IMR-90 (cell line): ENCODE measurements around the gene SDK1. TPM values are rescaled to one million over a fixed set of nuclear protein-coding genes. Genes with fewer than 3 reads are reported as not detected.

ENCODE experiments used
- ATAC-seq: fragments of 200-7000 bp; cut with Tn5 transposase; 2 replicates; pipeline ENCODE4 v1.9.1; 2020; ENCODE audit warnings: low read depth, mild to moderate bottlenecking, moderate library complexity
- BruUV-seq: library from RNA; stranded (reverse); fragments of 400-500 nt; replicated peaks from 2 replicates; lab custom pipeline; 2021; lab: Mats Ljungman, UMichigan
- CTCF ChIA-PET: fragments of 300-600 bp; formaldehyde crosslinking; extraction: SDS; loops from one replicate; lab custom pipeline; 2021; ENCODE audit warnings: antibody characterized with exemption; lab: Yijun Ruan, JAX
- POLR2A ChIA-PET: fragments of 300-600 bp; sonication (Branson Sonifier 250); formaldehyde crosslinking; loops from one replicate; lab custom pipeline; 2022; ENCODE audit warnings: antibody characterized with exemption; ENCODE audit not compliant: unreplicated experiment; lab: Charles Lee
- DNase-seq: peaks from one replicate; pipeline ENCODE4 v3.0.0; 2013
- H2AFZ ChIP-seq: replicated peaks from 2 replicates; pipeline ENCODE3; 2013; ENCODE audit warnings: low read length, mild to moderate bottlenecking; ENCODE audit not compliant: poor library complexity
- H2AK5ac ChIP-seq: 2 replicates; pipeline ENCODE4 v1.6.1; 2013; ENCODE audit warnings: low read depth, low read length, inconsistent platforms
- H2AK9ac ChIP-seq: replicated peaks from 2 replicates; pipeline ENCODE3; 2013; ENCODE audit warnings: mild to moderate bottlenecking, low read depth, low read length, moderate library complexity; ENCODE audit not compliant: poor library complexity
- H2BK120ac ChIP-seq: 2 replicates; pipeline ENCODE4 v1.6.1; 2013; ENCODE audit warnings: low read depth, low read length, inconsistent platforms
- H2BK15ac ChIP-seq: 3 replicates; pipeline ENCODE4 v1.6.1; 2013; ENCODE audit warnings: low read depth, low read length, inconsistent platforms
- H2BK20ac ChIP-seq: 2 replicates; pipeline ENCODE4 v1.6.1; 2013; ENCODE audit warnings: low read depth, mild to moderate bottlenecking, inconsistent platforms, low read length, moderate library complexity
- H2BK5ac ChIP-seq: 2 replicates; pipeline ENCODE4 v1.6.1; 2013; ENCODE audit warnings: mild to moderate bottlenecking, low read depth, low read length, inconsistent platforms; ENCODE audit not compliant: poor library complexity, severe bottlenecking
- H3K14ac ChIP-seq: replicated peaks from 2 replicates; pipeline ENCODE4 v1.6.1; 2013; ENCODE audit warnings: low read depth, low read length, inconsistent platforms
- H3K18ac ChIP-seq: 2 replicates; pipeline ENCODE4 v1.6.1; 2013; ENCODE audit warnings: low read depth, low read length, control low read depth
- H3K23ac ChIP-seq: 2 replicates; pipeline ENCODE4 v1.6.1; 2013; ENCODE audit warnings: low read depth, low read length, inconsistent platforms
- H3K27ac ChIP-seq: 2 replicates; pipeline ENCODE4 v1.5.1; 2013; ENCODE audit warnings: mild to moderate bottlenecking, control low read depth, low read length; ENCODE audit not compliant: insufficient read depth
- H3K27me3 ChIP-seq: 2 replicates; pipeline ENCODE4 v1.6.1; 2013; ENCODE audit warnings: low read length; ENCODE audit not compliant: control insufficient read depth, insufficient read depth
- H3K36me3 ChIP-seq: 2 replicates; pipeline ENCODE4 v1.6.1; 2013; ENCODE audit warnings: low read length, mixed read lengths; ENCODE audit not compliant: control insufficient read depth, insufficient read depth
- H3K4ac ChIP-seq: 2 replicates; pipeline ENCODE4 v1.6.1; 2013; ENCODE audit warnings: low read depth, low read length, inconsistent platforms
- H3K4me1 ChIP-seq: 2 replicates; pipeline ENCODE4 v1.6.1; 2013; ENCODE audit warnings: low read length, mixed read lengths; ENCODE audit not compliant: control insufficient read depth, insufficient read depth
- H3K4me2 ChIP-seq: 2 replicates; pipeline ENCODE4 v1.6.1; 2013; ENCODE audit warnings: low read depth, mild to moderate bottlenecking, control low read depth, low read length, moderate library complexity
- H3K4me3 ChIP-seq: 2 replicates; pipeline ENCODE4 v1.5.1; 2013; ENCODE audit warnings: low read depth, mild to moderate bottlenecking, control low read depth, low read length, moderate library complexity; ENCODE audit not compliant: insufficient read depth
- H3K56ac ChIP-seq: 2 replicates; pipeline ENCODE4 v1.6.1; 2013; ENCODE audit warnings: low read length, inconsistent platforms; ENCODE audit not compliant: insufficient read depth; ENCODE audit errors: extremely low read depth
- H3K79me1 ChIP-seq, 2 experiments: 2 replicates each; pipeline ENCODE4 v1.6.1; 2013; ENCODE audit warnings: low read length in 2 of 2, inconsistent platforms in 1 of 2, low read depth in 1 of 2
- H3K9ac ChIP-seq: 2 replicates; pipeline ENCODE4 v1.6.1; 2013; ENCODE audit warnings: low read depth, low read length, control low read depth
- H3K9me1 ChIP-seq: 2 replicates; pipeline ENCODE4 v1.6.1; 2013; ENCODE audit warnings: low read length, inconsistent platforms; ENCODE audit not compliant: insufficient read depth
- H3K9me3 ChIP-seq: 2 replicates; pipeline ENCODE4 v1.6.1; 2013; ENCODE audit warnings: low read length; ENCODE audit not compliant: control insufficient read depth, insufficient read depth
- H4K20me1 ChIP-seq: 2 replicates; pipeline ENCODE4 v1.6.1; 2013; ENCODE audit warnings: low read length, inconsistent platforms; ENCODE audit not compliant: insufficient read depth
- H4K5ac ChIP-seq: 2 replicates; pipeline ENCODE4 v1.6.1; 2013; ENCODE audit warnings: mild to moderate bottlenecking, low read depth, low read length, control low read depth
- H4K8ac ChIP-seq, 2 experiments: 2 replicates each; pipeline ENCODE4 v1.6.1; 2013; ENCODE audit warnings: low read depth in 2 of 2, low read length in 2 of 2, control low read depth in 1 of 2, inconsistent platforms in 1 of 2
- H4K91ac ChIP-seq: 2 replicates; pipeline ENCODE4 v1.6.1; 2013; ENCODE audit warnings: low read depth, low read length, inconsistent platforms; ENCODE audit not compliant: insufficient read depth
- CEBPB ChIP-seq: IDR thresholded peaks from 2 replicates; pipeline ENCODE4 v1.6.1; 2012; ENCODE audit warnings: low read depth, low read length, improper control_type of control experiment
- MXI1 ChIP-seq: IDR thresholded peaks from 2 replicates; pipeline ENCODE4 v1.6.1; 2012; ENCODE audit warnings: low read depth, mild to moderate bottlenecking, low read length, moderate library complexity, borderline replicate concordance
- NFE2L2 ChIP-seq: fragments of 150-350 bp; IDR thresholded peaks from 2 replicates; pipeline ENCODE4 v1.6.1; 2016; ENCODE audit warnings: low read depth, mild to moderate bottlenecking, low read length
- RAD21 ChIP-seq: IDR thresholded peaks from 2 replicates; pipeline ENCODE4 v1.6.1; 2012; ENCODE audit warnings: low read length, improper control_type of control experiment
- SMC3 ChIP-seq: fragments of 150-350 bp; IDR thresholded peaks from 2 replicates; pipeline ENCODE4 v1.6.1; 2016; ENCODE audit warnings: low read depth, mild to moderate bottlenecking, antibody characterized with exemption, low read length, moderate library complexity
- USF2 ChIP-seq: fragments of 150-350 bp; IDR thresholded peaks from 2 replicates; pipeline ENCODE4 v1.6.1; 2017; ENCODE audit warnings: mild to moderate bottlenecking, antibody characterized with exemption, low read length, low read depth
- WGBS, 2 experiments: methylation state at CpG; one replicate each; pipeline versions ENCODE4 v1.1.5 to v1.1.7; 2013; ENCODE audit warnings: missing lambda C conversion rate in 2 of 2; ENCODE audit not compliant: insufficient read length in 1 of 2; ENCODE audit errors: extremely low coverage in 2 of 2; 5-methylcytosine and 5-hydroxymethylcytosine counted together
- dilution Hi-C: fragments of 300-500 bp; cut with HindIII; formaldehyde crosslinking; loops from one replicate; pipeline ENCODE4 v1.14.3; 2018; ENCODE audit warnings: low sequenced_read_pairs; ENCODE audit not compliant: unreplicated experiment
- in situ Hi-C: fragments of 300-500 bp; cut with MboI; formaldehyde crosslinking; loops from 3 replicates; pipeline ENCODE4 v1.14.3; 2019; ENCODE audit warnings: low sequenced_read_pairs, inconsistent platforms, mixed read lengths
- intact Hi-C: fragments of 100-400 bp; cut with micrococcal nuclease; formaldehyde crosslinking; loops from 2 replicates; pipeline ENCODE4 v1.10.0; 2022
- polyA plus RNA-seq, 3 experiments: library from polyadenylated mRNA; depleted of rRNA; stranded (reverse); fragments of >200 nt; gene quantifications; 2 replicates each; pipeline ENCODE4 v1.2.3, GENCODE V29; 2012; ENCODE audit warnings: low replicate concordance in 1 of 3
- total RNA-seq: library from RNA; depleted of rRNA; stranded (reverse); fragments of >200 nt; gene quantifications from 2 replicates; pipeline ENCODE4 v1.2.3, GENCODE V29; 2012

Gene SDK1
- total and polyA plus RNA-seq, 2 of the 4 experiments (the other 2 are of a cell fraction): 1.5 to 1.6 TPM

- Histone ChIP-seq H2BK20ac (no peak overlapping the region), H3K23ac (no peak overlapping the region), H3K56ac (no peak overlapping the region), H4K8ac (no peak overlapping the region), H3K9me3 (no peaks in the 10 kb centered on the region; the same call in 1 of the 2 replicates), H3K79me1 (no peaks in the 10 kb centered on the region), H3K4me3 (no peak overlapping the region), H3K36me3 (no peaks in the 10 kb centered on the region), H3K14ac (no peak overlapping the region), H3K9me1 (0 out of 2 replicates have a peak, but pooled peaks cover 2% of the 10 kb centered on the region), H2BK15ac (no peak overlapping the region), H3K27ac (no peak overlapping the region), H4K20me1 (no peaks in the 10 kb centered on the region), H4K5ac (no peak overlapping the region), H2AFZ (no peak overlapping the region), H2AK9ac (no peak overlapping the region), H3K4me2 (no peak overlapping the region), H3K9ac (no peak overlapping the region), H3K4ac (no peak overlapping the region), H2BK120ac (no peak overlapping the region), H2AK5ac (no peak overlapping the region), H3K18ac (no peak overlapping the region), H3K27me3 (peaks cover 7% of the 10 kb centered on the region; the same call in 1 of the 2 replicates), H4K91ac (no peak overlapping the region), H3K4me1 (peaks cover 2% of the 10 kb centered on the region; the same call in 1 of the 2 replicates), H2BK5ac (no peak overlapping the region)
- DNase-seq (no peak), ATAC-seq (no peak)
- BruUV-seq: no TSS peak
- dilution Hi-C loops: no loop called here
- intact Hi-C loops: no loop called here
- in situ Hi-C loops: no loop called here
- CTCF ChIA-PET: no interaction called here
- TF ChIP-seq SMC3 (no peak), CEBPB (no peak), RAD21 (no peak), USF2 (no peak), NFE2L2 (no peak), MXI1 (no peak)
- POLR2A ChIA-PET: no interaction called here
- 93% methylated on average over 4 of the region's 8 CpGs; no CpG with 5 or more reads in 1 of the 2 experiments for WGBS, 2 experiments
Observed at GRCh38 chr7:3265388-3265787, 35.7 kb upstream of the SDK1 start.
